HUES64 (cell line): ENCODE measurements around the gene COL5A3.
"Not testable (repeated sequence)": the region's sequence is repeated elsewhere in the genome, so short reads cannot be mapped to it uniquely, and the experiment has no call there.

Source experiments
- H3K27ac ChIP-seq: 2 replicates; pipeline ENCODE4 v1.7.0; 2013; ENCODE audit warnings: low read depth, low read length, inconsistent platforms
- H3K27me3 ChIP-seq: 2 replicates; pipeline ENCODE4 v1.6.1; 2013; ENCODE audit warnings: mild to moderate bottlenecking, low read length; ENCODE audit not compliant: insufficient read depth
- H3K36me3 ChIP-seq: 2 replicates; pipeline ENCODE4 v1.6.1; 2013; ENCODE audit warnings: mild to moderate bottlenecking, low read length; ENCODE audit not compliant: insufficient read depth
- H3K4me1 ChIP-seq: 2 replicates; pipeline ENCODE4 v1.6.1; 2013; ENCODE audit warnings: mild to moderate bottlenecking, low read length, moderate library complexity; ENCODE audit not compliant: insufficient read depth
- H3K4me3 ChIP-seq: 2 replicates; pipeline ENCODE4 v1.5.1; 2013; ENCODE audit warnings: mild to moderate bottlenecking, low read length, moderate library complexity
- H3K9ac ChIP-seq: 2 replicates; pipeline ENCODE4 v1.6.1; 2013; ENCODE audit warnings: mild to moderate bottlenecking, low read depth, low read length
- H3K9me3 ChIP-seq: 2 replicates; pipeline ENCODE4 v1.6.1; 2013; ENCODE audit warnings: low read depth, low read length; ENCODE audit not compliant: insufficient read depth
- WGBS: fragments of 150-250, 120-280 bp; methylation state at CpG from one replicate; pipeline ENCODE4 v1.1.7; 2013; ENCODE audit warnings: missing lambda C conversion rate; 5-methylcytosine and 5-hydroxymethylcytosine counted together

Gene COL5A3

DNA sequence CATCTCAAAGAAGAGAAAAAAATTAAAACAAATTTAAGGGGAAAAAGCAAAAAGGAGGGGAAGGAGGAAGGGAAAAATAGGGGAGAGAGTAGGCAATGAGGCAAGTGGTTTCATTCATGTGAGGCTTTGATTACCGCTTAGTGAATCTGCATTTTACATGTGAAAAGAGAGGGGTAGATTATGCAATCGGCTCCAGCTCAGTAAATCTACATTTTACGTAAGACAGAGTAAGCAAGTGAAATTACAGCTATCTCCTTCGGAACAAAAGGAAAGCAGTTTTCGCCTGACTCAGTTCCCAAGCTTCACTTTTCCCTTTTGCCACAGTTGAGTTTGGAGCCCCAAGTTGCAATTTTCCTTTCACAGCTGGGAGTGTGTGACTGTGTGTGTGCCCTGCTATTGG is 58.0 kb downstream of the COL5A3 start:
- Histone ChIP-seq H3K27me3 (no peaks in the 10 kb centered on the region), H3K9ac (no peak overlapping the region), H3K4me1 (peaks cover 3% of the 10 kb centered on the region; the same call in 1 of the 2 replicates), H3K36me3 (no peaks in the 10 kb centered on the region), H3K4me3 (no peak overlapping the region), H3K9me3 (no peaks in the 10 kb centered on the region), H3K27ac (peak overlapping the region; percentile 50; the same call in 1 of the 2 replicates)
- 21% methylated on average over 5 of the region's 5 CpGs for WGBS

DNA sequence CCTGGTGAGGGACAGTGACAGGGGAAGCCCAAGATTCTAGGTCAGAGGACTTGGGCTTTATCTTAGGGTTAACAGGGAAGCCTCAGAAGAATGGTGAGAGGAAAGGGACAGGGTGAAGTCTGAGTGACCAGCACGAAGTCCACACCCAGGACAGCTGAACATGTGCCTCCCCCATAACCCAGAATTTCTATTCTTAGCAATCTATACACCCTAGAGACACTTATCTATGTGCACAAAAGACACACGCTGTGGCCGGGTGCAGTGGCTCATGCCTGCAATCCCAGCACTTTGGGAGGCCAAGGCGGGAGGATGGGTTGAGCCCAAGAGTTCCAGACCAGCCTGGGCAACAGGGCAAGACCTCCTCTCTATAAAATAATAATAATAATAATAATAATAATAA is 62.9 kb downstream of the COL5A3 start:
- 84% methylated on average over 4 of the region's 4 CpGs for WGBS
- Histone ChIP-seq H3K9me3 (no peaks in the 10 kb centered on the region), H3K27me3 (no peaks in the 10 kb centered on the region), H3K36me3 (no peaks in the 10 kb centered on the region), H3K4me1 (peaks cover 5% of the 10 kb centered on the region), H3K9ac (no peak overlapping the region), H3K27ac (no peak overlapping the region), H3K4me3 (no peak overlapping the region)

DNA sequence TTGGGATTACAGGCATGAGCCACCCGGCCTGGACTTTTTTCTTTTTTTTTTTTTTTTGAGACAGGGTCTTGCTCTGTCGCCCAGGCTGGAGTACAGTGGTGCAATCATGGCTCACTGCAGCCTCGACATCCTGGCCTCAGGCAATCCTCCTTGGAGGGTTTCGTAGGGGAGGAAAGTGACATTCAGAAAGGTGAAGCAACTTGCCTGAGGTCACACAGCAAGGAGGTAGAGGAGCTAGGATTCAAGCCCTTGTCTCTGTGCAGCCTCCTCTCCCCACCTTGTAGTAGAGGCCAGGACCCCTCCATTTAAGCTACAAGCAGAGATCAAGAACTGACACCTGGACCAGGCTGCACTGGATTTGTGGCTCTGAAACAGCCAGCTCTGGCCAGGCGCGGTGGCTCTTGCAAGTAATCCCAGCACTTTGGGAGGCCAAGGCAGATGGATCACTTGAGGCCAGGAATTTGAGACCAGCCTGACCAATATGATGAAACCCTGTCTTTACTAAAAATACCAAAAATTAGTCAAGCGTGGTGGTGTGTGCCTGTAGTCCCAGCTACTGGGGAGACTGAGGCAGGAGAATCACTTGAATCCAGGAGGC is 63.7 kb downstream of the COL5A3 start:
- H3K27ac ChIP-seq, H3K27me3 ChIP-seq, H3K4me3 ChIP-seq, H3K36me3 ChIP-seq, H3K9me3 ChIP-seq, H3K4me1 ChIP-seq, H3K9ac ChIP-seq: not testable (repeated sequence)
- 95% methylated on average over 7 of the region's 7 CpGs for WGBS

DNA sequence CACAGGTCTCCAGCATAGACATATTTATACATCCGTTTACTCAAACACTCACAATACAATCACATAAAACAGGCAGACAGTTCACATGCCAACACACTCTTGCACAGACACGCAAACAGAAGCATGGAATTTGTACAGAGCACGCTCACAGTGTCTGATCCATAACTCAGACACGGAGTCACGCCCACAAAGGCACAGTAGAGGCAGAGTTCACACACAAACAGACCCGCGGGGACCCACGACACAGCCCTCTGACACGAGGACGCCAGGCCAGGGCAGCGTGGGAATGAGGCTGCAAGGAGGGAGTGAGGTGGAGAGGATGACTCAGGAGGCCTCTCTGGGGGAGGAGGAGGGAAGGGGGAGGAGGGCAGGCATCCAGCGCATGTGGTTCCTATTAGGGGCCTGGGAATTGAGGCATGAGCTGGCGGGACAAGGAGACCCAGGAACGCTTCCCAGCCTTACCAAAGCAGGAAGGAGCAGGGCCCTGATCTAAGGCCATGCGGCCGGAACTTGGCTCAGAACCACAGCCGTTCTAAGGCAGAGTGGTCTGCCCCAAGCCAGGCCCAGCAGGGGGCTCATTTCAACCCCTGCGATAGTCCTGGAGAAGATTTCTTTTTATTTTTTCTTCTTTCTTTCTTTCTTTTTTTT is 64.9 kb downstream of the COL5A3 start:
- no peak overlapping the region for H3K27ac ChIP-seq
- no peak overlapping the region for H3K4me3 ChIP-seq
- H3K36me3 ChIP-seq, result no peaks in the 10 kb centered on the region
- peaks cover 8% of the 10 kb centered on the region; the same call in 1 of the 2 replicates for H3K9me3 ChIP-seq
- H3K27me3 ChIP-seq, result no peaks in the 10 kb centered on the region
- WGBS, result 40% methylated on average over 18 of the region's 18 CpGs
- H3K4me1 ChIP-seq, result peaks cover 4% of the 10 kb centered on the region
- H3K9ac ChIP-seq, result peak overlapping the region; percentile 34; the same call in 1 of the 2 replicates

DNA sequence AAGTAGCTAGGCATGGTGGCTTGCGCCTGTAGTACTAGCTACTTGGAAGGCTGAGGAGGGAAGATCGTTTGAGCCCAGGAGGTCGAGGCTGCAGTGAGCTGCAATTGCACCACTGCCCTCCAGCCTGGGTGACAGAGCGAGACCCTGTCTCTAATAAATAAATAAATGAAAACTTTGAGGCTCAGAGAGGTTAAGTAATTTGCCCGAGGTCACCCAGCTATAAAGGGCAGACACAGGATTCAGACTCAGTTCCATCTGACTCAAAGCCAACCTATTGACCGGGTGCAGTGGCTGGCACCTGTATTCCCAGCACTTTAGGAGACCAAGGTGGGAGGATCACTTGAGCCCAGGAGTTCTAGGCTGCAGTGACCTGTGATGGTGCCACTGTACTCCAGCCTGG is 66.6 kb downstream of the COL5A3 start:
- H3K27me3 ChIP-seq, result no peaks in the 10 kb centered on the region
- peaks cover 7% of the 10 kb centered on the region for H3K4me1 ChIP-seq
- H3K9ac ChIP-seq, result no peak overlapping the region
- WGBS, result 88% methylated on average over 6 of the region's 6 CpGs
- H3K27ac ChIP-seq, result no peak overlapping the region
- no peaks in the 10 kb centered on the region for H3K36me3 ChIP-seq
- H3K4me3 ChIP-seq, result no peak overlapping the region
- peaks cover 8% of the 10 kb centered on the region; the same call in 1 of the 2 replicates for H3K9me3 ChIP-seq

GRCh38 chr19:9941671-9942070 is 68.6 kb downstream of the COL5A3 start:
- H3K27me3 ChIP-seq, result no peaks in the 10 kb centered on the region
- H3K4me3 ChIP-seq, result no peak overlapping the region
- no peaks in the 10 kb centered on the region for H3K36me3 ChIP-seq
- H3K27ac ChIP-seq, result no peak overlapping the region
- H3K9me3 ChIP-seq, result peaks cover 8% of the 10 kb centered on the region; the same call in 1 of the 2 replicates
- peaks cover 7% of the 10 kb centered on the region for H3K4me1 ChIP-seq
- H3K9ac ChIP-seq, result no peak overlapping the region
- WGBS, result 70% methylated on average over 1 of the region's 1 CpG

DNA sequence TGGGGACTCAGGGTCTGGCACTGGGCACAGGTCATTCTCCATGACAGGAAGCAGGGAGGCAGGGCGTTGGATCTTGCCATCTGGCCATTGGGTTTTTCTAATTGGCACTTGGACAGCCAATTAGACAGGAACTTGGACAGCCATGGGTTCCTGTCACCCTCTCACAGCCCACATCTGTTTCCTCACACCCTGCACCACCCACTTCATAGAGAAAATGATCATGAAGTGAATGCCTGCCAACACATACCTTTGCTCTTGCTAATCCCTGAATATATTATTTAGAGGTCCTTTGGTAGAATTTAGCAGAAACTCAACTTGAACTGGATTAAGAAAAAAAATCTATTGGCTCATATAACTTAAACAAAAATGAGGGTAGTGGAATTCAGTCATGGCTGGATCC is 69.1 kb downstream of the COL5A3 start:
- Histone ChIP-seq H3K27me3 (no peaks in the 10 kb centered on the region), H3K9ac (no peak overlapping the region), H3K9me3 (peaks cover 8% of the 10 kb centered on the region; the same call in 1 of the 2 replicates), H3K4me1 (peaks cover 7% of the 10 kb centered on the region), H3K36me3 (no peaks in the 10 kb centered on the region), H3K4me3 (no peak overlapping the region), H3K27ac (no peak overlapping the region)
- 66% methylated on average over 1 of the region's 1 CpG for WGBS

- Histone ChIP-seq H3K27ac (no peak overlapping the region), H3K4me1 (peaks cover 7% of the 10 kb centered on the region)
These were observed 69.5 kb downstream of the COL5A3 start for GRCh38 chr19:9940778-9941177.

DNA sequence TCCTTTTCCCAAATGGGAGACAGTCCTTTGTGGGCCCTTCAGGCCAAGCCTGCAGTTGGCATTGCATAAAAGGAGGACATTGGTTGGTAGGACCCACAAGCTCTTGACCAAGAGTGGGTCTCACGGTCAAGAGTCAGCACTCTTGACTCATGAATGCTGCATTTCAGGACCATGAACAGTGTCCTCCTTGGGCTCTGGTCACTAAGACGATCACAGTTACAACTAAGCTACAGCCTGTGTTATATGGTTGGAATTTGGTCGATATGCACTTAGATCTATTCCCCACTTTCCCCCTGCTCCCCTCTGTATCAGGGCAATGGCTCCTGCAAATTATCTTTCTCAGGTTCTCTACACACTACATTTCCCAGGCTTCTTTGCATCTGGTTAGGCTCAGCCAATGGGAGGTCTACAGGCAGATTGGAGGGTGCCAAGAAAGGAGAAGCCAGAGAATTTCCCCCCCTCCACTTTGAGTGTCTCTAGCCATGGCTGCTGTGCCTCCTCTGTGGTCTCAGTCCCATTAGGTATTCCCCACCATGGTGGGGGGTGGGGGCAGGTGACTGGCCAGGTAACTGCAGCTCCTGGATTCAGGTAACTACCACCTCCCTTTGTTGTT is 70.9 kb downstream of the COL5A3 start:
- Histone ChIP-seq H3K4me3 (no peak overlapping the region), H3K9me3 (peaks cover 8% of the 10 kb centered on the region; the same call in 1 of the 2 replicates), H3K36me3 (no peaks in the 10 kb centered on the region), H3K4me1 (0 out of 2 replicates have a peak, but pooled peaks cover 10% of the 10 kb centered on the region), H3K9ac (no peak overlapping the region), H3K27ac (no peak overlapping the region), H3K27me3 (peaks cover 13% of the 10 kb centered on the region; the same call in 1 of the 2 replicates)
- 84% methylated on average over 2 of the region's 3 CpGs for WGBS

More at GRCh38 chr19:9940778-9941177, 69.5 kb downstream of the COL5A3 start:
- H3K36me3 ChIP-seq, result no peaks in the 10 kb centered on the region
- 94% methylated on average over 2 of the region's 2 CpGs for WGBS
- H3K9ac ChIP-seq, result no peak overlapping the region
- no peak overlapping the region for H3K4me3 ChIP-seq
- peaks cover 8% of the 10 kb centered on the region; the same call in 1 of the 2 replicates for H3K9me3 ChIP-seq
- H3K27me3 ChIP-seq, result 0 out of 2 replicates have a peak, but pooled peaks cover under 1% of the 10 kb centered on the region

DNA sequence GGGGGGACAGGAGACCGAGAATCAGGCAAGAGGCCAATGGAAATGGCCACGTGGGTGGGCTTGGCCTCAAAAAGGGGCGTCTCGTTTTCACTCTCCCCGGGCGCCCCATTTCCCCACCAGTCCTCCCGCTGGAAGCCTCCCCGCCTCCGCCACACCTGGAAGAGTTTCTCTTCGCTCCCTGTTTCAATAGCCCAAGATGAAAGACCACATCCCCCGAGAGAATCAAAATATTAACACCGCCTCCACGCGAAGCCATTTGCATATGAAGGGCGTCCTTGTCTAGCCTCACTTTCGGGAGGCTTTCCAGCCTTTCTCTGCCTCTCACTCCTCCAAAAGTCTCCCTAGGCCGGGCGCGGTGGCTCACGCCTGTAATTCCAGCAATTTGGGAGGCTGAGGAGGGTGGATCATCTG is 73.3 kb downstream of the COL5A3 start:
- Histone ChIP-seq H3K9ac (peak overlapping the region; percentile 73), H3K4me3 (peak overlapping the region; percentile 60), H3K4me1 (0 out of 2 replicates have a peak, but pooled peaks cover 12% of the 10 kb centered on the region), H3K27ac (peak overlapping the region; percentile 49; the same call in 1 of the 2 replicates), H3K36me3 (no peaks in the 10 kb centered on the region), H3K27me3 (peaks cover 13% of the 10 kb centered on the region; the same call in 1 of the 2 replicates), H3K9me3 (peaks cover 5% of the 10 kb centered on the region; the same call in 1 of the 2 replicates)
- 6% methylated on average over 20 of the region's 20 CpGs for WGBS
